Liver (tissue), 3 donors: Measurements from ENCODE around the gene RARRES1.

Source experiments
- ATF3 ChIP-seq: IDR thresholded peaks from 2 replicates; pipeline ENCODE4 v1.6.1; 2016; ENCODE audit warnings: antibody characterized with exemption
- CTCF ChIP-seq: fragments of 150-350 bp; IDR thresholded peaks from 2 replicates; pipeline ENCODE4 v1.5.1; 2017; ENCODE audit warnings: improper control_type of control experiment, low read depth, low read length; ENCODE audit not compliant: missing input control
- FOXA1 ChIP-seq: IDR thresholded peaks from 2 replicates; pipeline ENCODE4 v1.6.1; 2016; ENCODE audit warnings: antibody characterized with exemption
- FOXA2 ChIP-seq: IDR thresholded peaks from 2 replicates; pipeline ENCODE4 v1.6.1; 2016; ENCODE audit warnings: antibody characterized with exemption
- RXRA ChIP-seq, 2 donors: IDR thresholded peaks; 2 replicates each; pipeline ENCODE4 v1.6.1; 2017 to 2018; ENCODE audit warnings: antibody characterized with exemption in 2 of 2, mild to moderate bottlenecking in 1 of 2
- SP1 ChIP-seq: IDR thresholded peaks from 2 replicates; pipeline ENCODE4 v1.6.1; 2018; ENCODE audit warnings: antibody characterized with exemption, mild to moderate bottlenecking
- TAF1 ChIP-seq: conservative IDR thresholded peaks from 2 replicates; pipeline ENCODE4 v1.6.1; 2016; ENCODE audit warnings: antibody characterized with exemption, mild to moderate bottlenecking
- YY1 ChIP-seq: IDR thresholded peaks from 2 replicates; pipeline ENCODE4 v1.6.1; 2016; ENCODE audit warnings: antibody characterized with exemption, mild to moderate bottlenecking
- TF ChIP-seq, protein P1 (sequence below): IDR thresholded peaks from 2 replicates; pipeline ENCODE4 v1.6.1; 2016; ENCODE audit warnings: antibody characterized with exemption
- donor health status: healthy.
- donor health status: healthy.

DNA sequence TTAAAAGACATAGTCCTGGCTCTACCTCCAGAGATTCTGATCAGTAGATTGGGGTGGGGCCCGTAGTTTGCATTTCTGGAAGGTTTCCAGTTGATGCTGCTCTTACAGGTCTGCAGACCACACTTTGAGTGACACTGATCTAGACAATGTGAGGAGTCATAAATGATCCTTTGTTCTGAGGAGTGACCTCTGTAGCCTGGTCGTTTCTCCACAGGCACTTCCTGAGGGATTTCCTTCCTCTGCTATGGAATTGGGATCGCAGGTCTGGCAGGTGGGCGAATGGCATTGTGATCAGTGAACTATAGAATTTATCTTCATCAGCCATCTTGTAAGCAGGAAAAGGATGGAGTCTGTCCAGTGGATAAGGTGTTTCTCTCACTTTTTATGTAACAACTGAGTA lies 82.5 kb downstream of the RARRES1 start:
- TF ChIP-seq FOXA2 (no peak), CTCF (no peak), RXRA (IDR thresholded peaks at IDR 0.05) (no peak), ATF3 (no peak), YY1 (no peak), SP1 (no peak), TAF1 (no peak), FOXA1 (no peak)
- TF ChIP-seq, protein P1, sequence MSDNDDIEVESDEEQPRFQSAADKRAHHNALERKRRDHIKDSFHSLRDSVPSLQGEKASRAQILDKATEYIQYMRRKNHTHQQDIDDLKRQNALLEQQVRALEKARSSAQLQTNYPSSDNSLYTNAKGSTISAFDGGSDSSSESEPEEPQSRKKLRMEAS: no peak
